Upper lobe of right lung (tissue), 1 donor: ENCODE measurements around the gene CD79A. TPM values are rescaled to one million over a fixed set of nuclear protein-coding genes. Genes with fewer than 3 reads are reported as not detected.

ENCODE experiments used
- ATAC-seq: fragments of 200-7000 bp; cut with Tn5 transposase; one replicate; pipeline ENCODE4 v1.9.1; 2020; ENCODE audit warnings: mild to moderate bottlenecking, moderate library complexity
- DNase-seq: peaks from one replicate; pipeline ENCODE4 v3.0.0-alpha.2; 2020
- H3K27ac ChIP-seq: fragments of 200-600 bp; one replicate; pipeline ENCODE4 v1.8.0; 2022
- H3K27me3 ChIP-seq: fragments of 200-600 bp; one replicate; pipeline ENCODE4 v1.8.0; 2022; ENCODE audit warnings: mild to moderate bottlenecking
- H3K36me3 ChIP-seq: fragments of 200-600 bp; one replicate; pipeline ENCODE4 v1.8.0; 2022
- H3K4me1 ChIP-seq: fragments of 200-600 bp; one replicate; pipeline ENCODE4 v1.8.0; 2022
- H3K4me3 ChIP-seq: fragments of 200-600 bp; one replicate; pipeline ENCODE4 v1.8.0; 2022; ENCODE audit warnings: mild to moderate bottlenecking
- H3K9me3 ChIP-seq: fragments of 200-600 bp; one replicate; pipeline ENCODE4 v1.8.0; 2022
- intact Hi-C: fragments of 100-400 bp; cut with DNase I; formaldehyde crosslinking; loops from one replicate; pipeline ENCODE4 v1.11.0; 2022
- total RNA-seq: library from RNA; stranded (reverse); fragmentation: NEBNext Ultra II Directional; extraction: Animal tissue kit (Norgen Biotek cat#: 25700); gene quantifications from one replicate; pipeline ENCODE4 v1.2.1, GENCODE V29; 2021
- TF ChIP-seq, protein P1 (sequence below): fragments of 200-600 bp; IDR thresholded peaks from one replicate; pipeline ENCODE4 v1.8.0; 2022; ENCODE audit warnings: antibody characterized with exemption
- donor health status: DM: no; HTN: yes; CAD: no; lungs with severe emphysema.

CD79A gene
- total RNA-seq, 1 donor from 2014 or later = 1.4 TPM

DNA sequence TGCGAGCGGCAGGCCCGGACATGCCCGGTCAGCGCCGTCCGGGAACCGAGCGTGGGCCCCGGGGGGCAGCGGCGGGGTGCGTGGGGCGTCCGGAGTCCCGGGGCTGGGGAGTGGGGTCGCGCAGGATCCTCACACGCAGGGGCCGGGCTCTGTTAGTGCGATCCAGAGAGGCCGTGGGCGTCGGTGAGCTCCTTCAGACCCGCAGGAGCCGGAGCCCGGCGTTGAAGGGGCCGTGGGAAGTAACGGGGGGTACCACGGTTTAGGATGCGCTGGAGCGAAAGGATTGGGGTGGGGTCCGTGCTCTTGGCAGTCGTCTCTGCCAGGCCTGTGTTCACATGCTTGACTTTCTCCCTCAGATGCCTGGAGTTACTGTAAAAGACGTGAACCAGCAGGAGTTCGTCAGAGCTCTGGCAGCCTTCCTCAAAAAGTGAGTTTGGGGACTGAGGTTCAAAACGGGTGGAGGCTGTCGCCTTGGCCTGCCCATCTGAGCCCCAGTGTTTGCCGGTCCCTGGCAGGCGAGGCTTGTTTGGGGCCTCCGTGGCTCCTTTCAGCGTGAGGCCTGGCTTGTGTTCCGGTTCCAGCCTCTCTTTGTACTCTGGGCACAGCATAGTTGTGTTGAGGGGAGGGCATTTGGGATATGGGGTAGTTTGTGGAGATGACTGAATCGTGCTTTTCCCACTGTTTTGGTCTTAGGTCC is 16.5 kb upstream of the CD79A start:
- ATAC-seq (no peak), DNase-seq (no peak)
- H3K27me3 ChIP-seq = no peaks in the 10 kb centered on the region
- H3K36me3 ChIP-seq = peaks cover 45% of the 10 kb centered on the region
- TF ChIP-seq, protein P1, sequence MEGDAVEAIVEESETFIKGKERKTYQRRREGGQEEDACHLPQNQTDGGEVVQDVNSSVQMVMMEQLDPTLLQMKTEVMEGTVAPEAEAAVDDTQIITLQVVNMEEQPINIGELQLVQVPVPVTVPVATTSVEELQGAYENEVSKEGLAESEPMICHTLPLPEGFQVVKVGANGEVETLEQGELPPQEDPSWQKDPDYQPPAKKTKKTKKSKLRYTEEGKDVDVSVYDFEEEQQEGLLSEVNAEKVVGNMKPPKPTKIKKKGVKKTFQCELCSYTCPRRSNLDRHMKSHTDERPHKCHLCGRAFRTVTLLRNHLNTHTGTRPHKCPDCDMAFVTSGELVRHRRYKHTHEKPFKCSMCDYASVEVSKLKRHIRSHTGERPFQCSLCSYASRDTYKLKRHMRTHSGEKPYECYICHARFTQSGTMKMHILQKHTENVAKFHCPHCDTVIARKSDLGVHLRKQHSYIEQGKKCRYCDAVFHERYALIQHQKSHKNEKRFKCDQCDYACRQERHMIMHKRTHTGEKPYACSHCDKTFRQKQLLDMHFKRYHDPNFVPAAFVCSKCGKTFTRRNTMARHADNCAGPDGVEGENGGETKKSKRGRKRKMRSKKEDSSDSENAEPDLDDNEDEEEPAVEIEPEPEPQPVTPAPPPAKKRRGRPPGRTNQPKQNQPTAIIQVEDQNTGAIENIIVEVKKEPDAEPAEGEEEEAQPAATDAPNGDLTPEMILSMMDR = no peak
- peaks cover 41% of the 10 kb centered on the region for H3K4me1 ChIP-seq
- H3K27ac ChIP-seq = peak overlapping the region; percentile 92
- no peaks in the 10 kb centered on the region for H3K9me3 ChIP-seq
- intact Hi-C loops = loop anchor here (10.0 kb wide), 1 partner anchor 74 kb away; no protein-coding TSS in a partner anchor
- H3K4me3 ChIP-seq = peak overlapping the region; percentile 92

DNA sequence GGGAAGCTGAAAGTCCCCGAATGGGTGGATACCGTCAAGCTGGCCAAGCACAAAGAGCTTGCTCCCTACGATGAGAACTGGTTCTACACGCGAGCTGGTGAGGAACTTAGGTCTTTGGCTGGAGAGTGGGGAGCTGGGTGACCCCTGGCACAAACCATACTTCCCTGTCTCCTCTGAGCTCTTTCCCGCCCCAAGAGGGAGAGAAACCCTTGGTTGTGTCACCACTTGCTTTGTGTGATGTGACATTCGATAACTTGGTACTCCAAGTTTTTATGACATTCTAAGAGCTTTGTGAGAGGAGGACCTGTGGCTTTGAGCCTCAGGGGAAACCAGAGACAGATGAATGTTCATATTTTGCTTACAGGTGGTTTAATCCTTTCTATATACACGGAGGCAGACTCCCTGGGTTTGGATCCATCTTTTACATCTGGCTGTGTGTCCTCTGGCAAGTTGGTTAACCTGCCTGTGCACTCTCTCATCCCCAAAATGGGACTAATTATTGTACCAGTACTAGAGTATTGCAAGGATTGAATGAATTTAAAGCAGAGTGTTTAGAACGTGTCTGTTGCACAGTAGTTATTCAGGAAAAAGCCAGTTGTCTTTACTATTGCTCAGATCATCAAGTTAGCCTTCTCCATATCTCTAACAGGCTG is 15.8 kb upstream of the CD79A start:
- TF ChIP-seq, protein P1 = no peak
- DNase-seq (no peak), ATAC-seq (no peak)
- intact Hi-C loops = loop anchor here (10.0 kb wide), 1 partner anchor 74 kb away; no protein-coding TSS in a partner anchor
- Histone ChIP-seq H3K4me3 (peak overlapping the region; percentile 92), H3K4me1 (peaks cover 41% of the 10 kb centered on the region), H3K27me3 (no peaks in the 10 kb centered on the region), H3K27ac (peak overlapping the region; percentile 92), H3K36me3 (peaks cover 52% of the 10 kb centered on the region), H3K9me3 (no peaks in the 10 kb centered on the region)

DNA sequence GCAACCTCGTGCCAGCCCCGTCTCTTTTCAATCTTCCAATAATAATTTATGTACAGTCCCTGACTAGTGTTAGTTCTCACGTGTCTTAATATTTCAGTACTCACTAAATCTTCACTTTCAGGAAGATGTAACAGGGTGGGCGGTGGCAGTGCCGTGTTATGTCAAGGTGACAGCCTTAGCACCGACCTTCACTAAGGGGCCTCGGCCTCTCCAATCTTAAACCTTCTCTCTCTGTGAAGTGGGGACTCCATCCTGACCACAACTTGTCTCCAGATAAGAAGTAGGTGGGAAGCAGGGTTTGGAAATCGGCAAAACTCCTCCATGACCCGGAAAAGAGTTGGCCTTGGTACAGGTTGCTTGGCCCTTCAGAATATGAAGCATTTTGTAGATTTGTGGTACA is 15.2 kb upstream of the CD79A start:
- peaks cover 41% of the 10 kb centered on the region for H3K4me1 ChIP-seq
- H3K4me3 ChIP-seq = peak overlapping the region; percentile 92
- H3K9me3 ChIP-seq = no peaks in the 10 kb centered on the region
- H3K27me3 ChIP-seq = no peaks in the 10 kb centered on the region
- H3K36me3 ChIP-seq = peaks cover 57% of the 10 kb centered on the region
- intact Hi-C loops = loop anchor here (10.0 kb wide), 1 partner anchor 73 kb away; no protein-coding TSS in a partner anchor
- TF ChIP-seq, protein P1 = no peak
- ATAC-seq (no peak), DNase-seq (no peak)
- no peak overlapping the region for H3K27ac ChIP-seq

DNA sequence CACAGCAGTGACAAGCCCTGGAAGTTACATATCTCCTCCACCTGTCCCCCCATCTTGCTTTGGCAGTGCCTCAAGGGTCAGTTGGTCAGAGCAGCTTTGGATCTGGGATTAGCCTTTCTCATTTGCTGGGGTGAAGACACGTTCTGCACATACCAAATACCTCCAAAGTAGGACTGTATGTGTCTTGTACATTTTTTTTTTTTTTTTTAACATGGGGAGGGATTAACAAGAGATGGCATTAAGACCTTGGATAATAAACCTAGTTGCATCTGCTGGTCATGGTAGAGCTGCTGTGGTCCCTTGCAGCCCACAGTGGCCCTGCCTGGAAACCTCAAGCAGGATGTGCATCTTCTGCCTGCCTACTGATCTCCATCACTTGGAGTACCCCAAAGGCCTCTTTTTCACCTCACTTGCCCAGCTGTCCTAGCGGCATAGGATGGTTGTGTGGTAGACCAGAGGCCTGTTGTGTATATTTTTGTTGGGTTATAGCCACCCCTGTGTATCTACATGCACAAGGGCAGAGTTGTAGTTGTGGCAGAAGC is 14.6 kb upstream of the CD79A start:
- Histone ChIP-seq H3K27ac (no peak overlapping the region), H3K4me1 (peaks cover 48% of the 10 kb centered on the region), H3K27me3 (no peaks in the 10 kb centered on the region), H3K9me3 (no peaks in the 10 kb centered on the region), H3K4me3 (peak overlapping the region; percentile 92), H3K36me3 (peaks cover 64% of the 10 kb centered on the region)
- intact Hi-C loops = loop anchor here (10.0 kb wide), 1 partner anchor 72 kb away; no protein-coding TSS in a partner anchor
- no peak for ATAC-seq
- TF ChIP-seq, protein P1 = no peak
- no peak for DNase-seq

DNA sequence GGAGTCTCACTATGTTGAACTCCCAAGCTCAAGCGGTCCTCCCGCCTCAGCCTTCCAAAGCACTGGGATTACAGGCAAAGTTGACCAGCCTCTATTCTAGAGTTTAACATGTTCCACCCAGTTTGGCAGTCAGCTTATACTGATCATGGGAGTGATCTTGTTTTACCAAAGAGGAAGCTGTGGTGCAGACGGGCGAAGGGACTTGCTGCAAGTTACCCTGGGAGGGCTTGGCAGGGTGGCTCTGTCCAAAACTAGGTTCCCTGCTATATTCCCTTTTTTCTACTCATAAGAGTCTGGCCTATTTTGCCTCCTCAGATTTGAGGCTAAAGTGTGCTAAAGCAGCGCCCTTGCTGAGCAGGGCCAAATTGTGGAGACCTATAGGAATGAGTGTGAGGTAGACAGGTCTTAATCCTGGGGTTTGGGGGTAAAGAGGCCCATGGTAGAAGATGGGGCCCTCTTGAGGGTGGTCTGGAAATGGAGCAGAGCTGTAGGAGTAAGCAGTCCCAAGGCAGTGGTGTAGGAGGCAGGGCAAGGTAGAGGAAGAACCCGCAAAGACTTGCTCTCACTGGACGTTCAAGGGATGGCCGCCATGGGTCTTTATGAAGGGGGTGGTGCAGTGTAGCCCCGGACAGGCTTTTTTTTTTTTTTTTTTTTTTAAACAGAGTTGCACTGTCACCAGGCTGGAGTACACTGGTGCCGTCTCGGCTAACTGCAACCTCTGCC is 13.7 kb upstream of the CD79A start:
- H3K27ac ChIP-seq = no peak overlapping the region
- H3K27me3 ChIP-seq = no peaks in the 10 kb centered on the region
- no peak overlapping the region for H3K4me3 ChIP-seq
- TF ChIP-seq, protein P1 = no peak
- ATAC-seq (no peak), DNase-seq (no peak)
- no peaks in the 10 kb centered on the region for H3K9me3 ChIP-seq
- H3K36me3 ChIP-seq = peaks cover 72% of the 10 kb centered on the region
- intact Hi-C loops = loop anchor here (10.0 kb wide), 1 partner anchor 71 kb away; no protein-coding TSS in a partner anchor
- peaks cover 57% of the 10 kb centered on the region for H3K4me1 ChIP-seq
